IMR-90 (cell line): ENCODE data around the gene S1PR5. TPM values are rescaled to one million over a fixed set of nuclear protein-coding genes. Genes with fewer than 3 reads are reported as not detected.

Source experiments
- ATAC-seq: fragments of 200-7000 bp; cut with Tn5 transposase; 2 replicates; pipeline ENCODE4 v1.9.1; 2020; ENCODE audit warnings: low read depth, mild to moderate bottlenecking, moderate library complexity
- Bru-seq: library from RNA; stranded (reverse); fragments of 400-500 nt; gene quantifications from one replicate; lab custom pipeline; 2021; lab: Mats Ljungman, UMichigan
- BruChase-seq, 2 experiments: library from RNA; stranded (reverse); fragments of 400-500 nt; gene quantifications; one replicate each; lab custom pipeline; 2021; lab: Mats Ljungman, UMichigan
- BruUV-seq: library from RNA; stranded (reverse); fragments of 400-500 nt; replicated peaks from 2 replicates; lab custom pipeline; 2021; lab: Mats Ljungman, UMichigan
- CTCF ChIA-PET: fragments of 300-600 bp; formaldehyde crosslinking; extraction: SDS; loops from one replicate; lab custom pipeline; 2021; ENCODE audit warnings: antibody characterized with exemption; lab: Yijun Ruan, JAX
- POLR2A ChIA-PET: fragments of 300-600 bp; sonication (Branson Sonifier 250); formaldehyde crosslinking; loops from one replicate; lab custom pipeline; 2022; ENCODE audit warnings: antibody characterized with exemption; ENCODE audit not compliant: unreplicated experiment; lab: Charles Lee
- DNase-seq: peaks from one replicate; pipeline ENCODE4 v3.0.0; 2013
- H2AFZ ChIP-seq: replicated peaks from 2 replicates; pipeline ENCODE3; 2013; ENCODE audit warnings: low read length, mild to moderate bottlenecking; ENCODE audit not compliant: poor library complexity
- H2AK5ac ChIP-seq: 2 replicates; pipeline ENCODE4 v1.6.1; 2013; ENCODE audit warnings: low read depth, low read length, inconsistent platforms
- H2AK9ac ChIP-seq: replicated peaks from 2 replicates; pipeline ENCODE3; 2013; ENCODE audit warnings: mild to moderate bottlenecking, low read depth, low read length, moderate library complexity; ENCODE audit not compliant: poor library complexity
- H2BK120ac ChIP-seq: 2 replicates; pipeline ENCODE4 v1.6.1; 2013; ENCODE audit warnings: low read depth, low read length, inconsistent platforms
- H2BK15ac ChIP-seq: 3 replicates; pipeline ENCODE4 v1.6.1; 2013; ENCODE audit warnings: low read depth, low read length, inconsistent platforms
- H2BK20ac ChIP-seq: 2 replicates; pipeline ENCODE4 v1.6.1; 2013; ENCODE audit warnings: low read depth, mild to moderate bottlenecking, inconsistent platforms, low read length, moderate library complexity
- H2BK5ac ChIP-seq: 2 replicates; pipeline ENCODE4 v1.6.1; 2013; ENCODE audit warnings: mild to moderate bottlenecking, low read depth, low read length, inconsistent platforms; ENCODE audit not compliant: poor library complexity, severe bottlenecking
- H3K14ac ChIP-seq: replicated peaks from 2 replicates; pipeline ENCODE4 v1.6.1; 2013; ENCODE audit warnings: low read depth, low read length, inconsistent platforms
- H3K18ac ChIP-seq: 2 replicates; pipeline ENCODE4 v1.6.1; 2013; ENCODE audit warnings: low read depth, low read length, control low read depth
- H3K23ac ChIP-seq: 2 replicates; pipeline ENCODE4 v1.6.1; 2013; ENCODE audit warnings: low read depth, low read length, inconsistent platforms
- H3K27ac ChIP-seq: 2 replicates; pipeline ENCODE4 v1.5.1; 2013; ENCODE audit warnings: mild to moderate bottlenecking, control low read depth, low read length; ENCODE audit not compliant: insufficient read depth
- H3K27me3 ChIP-seq: 2 replicates; pipeline ENCODE4 v1.6.1; 2013; ENCODE audit warnings: low read length; ENCODE audit not compliant: control insufficient read depth, insufficient read depth
- H3K36me3 ChIP-seq: 2 replicates; pipeline ENCODE4 v1.6.1; 2013; ENCODE audit warnings: low read length, mixed read lengths; ENCODE audit not compliant: control insufficient read depth, insufficient read depth
- H3K4ac ChIP-seq: 2 replicates; pipeline ENCODE4 v1.6.1; 2013; ENCODE audit warnings: low read depth, low read length, inconsistent platforms
- H3K4me1 ChIP-seq: 2 replicates; pipeline ENCODE4 v1.6.1; 2013; ENCODE audit warnings: low read length, mixed read lengths; ENCODE audit not compliant: control insufficient read depth, insufficient read depth
- H3K4me2 ChIP-seq: 2 replicates; pipeline ENCODE4 v1.6.1; 2013; ENCODE audit warnings: low read depth, mild to moderate bottlenecking, control low read depth, low read length, moderate library complexity
- H3K4me3 ChIP-seq: 2 replicates; pipeline ENCODE4 v1.5.1; 2013; ENCODE audit warnings: low read depth, mild to moderate bottlenecking, control low read depth, low read length, moderate library complexity; ENCODE audit not compliant: insufficient read depth
- H3K56ac ChIP-seq: 2 replicates; pipeline ENCODE4 v1.6.1; 2013; ENCODE audit warnings: low read length, inconsistent platforms; ENCODE audit not compliant: insufficient read depth; ENCODE audit errors: extremely low read depth
- H3K79me1 ChIP-seq, 2 experiments: 2 replicates each; pipeline ENCODE4 v1.6.1; 2013; ENCODE audit warnings: low read length in 2 of 2, inconsistent platforms in 1 of 2, low read depth in 1 of 2
- H3K9ac ChIP-seq: 2 replicates; pipeline ENCODE4 v1.6.1; 2013; ENCODE audit warnings: low read depth, low read length, control low read depth
- H3K9me1 ChIP-seq: 2 replicates; pipeline ENCODE4 v1.6.1; 2013; ENCODE audit warnings: low read length, inconsistent platforms; ENCODE audit not compliant: insufficient read depth
- H3K9me3 ChIP-seq: 2 replicates; pipeline ENCODE4 v1.6.1; 2013; ENCODE audit warnings: low read length; ENCODE audit not compliant: control insufficient read depth, insufficient read depth
- H4K20me1 ChIP-seq: 2 replicates; pipeline ENCODE4 v1.6.1; 2013; ENCODE audit warnings: low read length, inconsistent platforms; ENCODE audit not compliant: insufficient read depth
- H4K5ac ChIP-seq: 2 replicates; pipeline ENCODE4 v1.6.1; 2013; ENCODE audit warnings: mild to moderate bottlenecking, low read depth, low read length, control low read depth
- H4K8ac ChIP-seq, 2 experiments: 2 replicates each; pipeline ENCODE4 v1.6.1; 2013; ENCODE audit warnings: low read depth in 2 of 2, low read length in 2 of 2, control low read depth in 1 of 2, inconsistent platforms in 1 of 2
- H4K91ac ChIP-seq: 2 replicates; pipeline ENCODE4 v1.6.1; 2013; ENCODE audit warnings: low read depth, low read length, inconsistent platforms; ENCODE audit not compliant: insufficient read depth
- CHD1 ChIP-seq: IDR thresholded peaks from 2 replicates; pipeline ENCODE4 v1.6.1; 2012; ENCODE audit warnings: low read depth, low read length, improper control_type of control experiment
- MAZ ChIP-seq: IDR thresholded peaks from 2 replicates; pipeline ENCODE4 v1.6.1; 2012; ENCODE audit warnings: low read depth, mild to moderate bottlenecking, low read length, improper control_type of control experiment, moderate library complexity, borderline replicate concordance
- WGBS, 2 experiments: methylation state at CpG; one replicate each; pipeline versions ENCODE4 v1.1.5 to v1.1.7; 2013; ENCODE audit warnings: missing lambda C conversion rate in 2 of 2; ENCODE audit not compliant: insufficient read length in 1 of 2; ENCODE audit errors: extremely low coverage in 2 of 2; 5-methylcytosine and 5-hydroxymethylcytosine counted together
- dilution Hi-C: fragments of 300-500 bp; cut with HindIII; formaldehyde crosslinking; loops from one replicate; pipeline ENCODE4 v1.14.3; 2018; ENCODE audit warnings: low sequenced_read_pairs; ENCODE audit not compliant: unreplicated experiment
- in situ Hi-C: fragments of 300-500 bp; cut with MboI; formaldehyde crosslinking; loops from 3 replicates; pipeline ENCODE4 v1.14.3; 2019; ENCODE audit warnings: low sequenced_read_pairs, inconsistent platforms, mixed read lengths
- intact Hi-C: fragments of 100-400 bp; cut with micrococcal nuclease; formaldehyde crosslinking; loops from 2 replicates; pipeline ENCODE4 v1.10.0; 2022
- long read RNA-seq: library from polyadenylated mRNA; unstranded; transcript quantifications from one replicate; pipeline ENCODE4 v2.0.0, GENCODE V29; 2021; ENCODE audit not compliant: unreplicated experiment
- polyA plus RNA-seq, 3 experiments: library from polyadenylated mRNA; depleted of rRNA; stranded (reverse); fragments of >200 nt; gene quantifications; 2 replicates each; pipeline ENCODE4 v1.2.3, GENCODE V29; 2012; ENCODE audit warnings: low replicate concordance in 1 of 3
- total RNA-seq: library from RNA; depleted of rRNA; stranded (reverse); fragments of >200 nt; gene quantifications from 2 replicates; pipeline ENCODE4 v1.2.3, GENCODE V29; 2012; rRNA removed

S1PR5 gene, protein sequence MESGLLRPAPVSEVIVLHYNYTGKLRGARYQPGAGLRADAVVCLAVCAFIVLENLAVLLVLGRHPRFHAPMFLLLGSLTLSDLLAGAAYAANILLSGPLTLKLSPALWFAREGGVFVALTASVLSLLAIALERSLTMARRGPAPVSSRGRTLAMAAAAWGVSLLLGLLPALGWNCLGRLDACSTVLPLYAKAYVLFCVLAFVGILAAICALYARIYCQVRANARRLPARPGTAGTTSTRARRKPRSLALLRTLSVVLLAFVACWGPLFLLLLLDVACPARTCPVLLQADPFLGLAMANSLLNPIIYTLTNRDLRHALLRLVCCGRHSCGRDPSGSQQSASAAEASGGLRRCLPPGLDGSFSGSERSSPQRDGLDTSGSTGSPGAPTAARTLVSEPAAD
- total RNA-seq, result 0.36 and 0.56 TPM in 2 replicates
- polyA plus RNA-seq (2012; rRNA removed), result 0.55 and 0.59 TPM in 2 replicates
- polyA plus RNA-seq (2012; cell fraction: cytosol; rRNA removed), result 0.31 and 0.86 TPM in 2 replicates
- 0.10 and 0.45 TPM in 2 replicates for polyA plus RNA-seq (2012; cell fraction: nucleus; rRNA removed; ENCODE audit: low replicate concordance)
- Bru-seq, nascent RNA, result not detected
- not detected for BruChase-seq, experiment 1, labeled RNA remaining after a 6-hour chase
- BruChase-seq, experiment 2, labeled RNA remaining after a 2-hour chase, result percentile 11 among the genes with signal in this experiment
- long read RNA-seq, result 0 reads

DNA sequence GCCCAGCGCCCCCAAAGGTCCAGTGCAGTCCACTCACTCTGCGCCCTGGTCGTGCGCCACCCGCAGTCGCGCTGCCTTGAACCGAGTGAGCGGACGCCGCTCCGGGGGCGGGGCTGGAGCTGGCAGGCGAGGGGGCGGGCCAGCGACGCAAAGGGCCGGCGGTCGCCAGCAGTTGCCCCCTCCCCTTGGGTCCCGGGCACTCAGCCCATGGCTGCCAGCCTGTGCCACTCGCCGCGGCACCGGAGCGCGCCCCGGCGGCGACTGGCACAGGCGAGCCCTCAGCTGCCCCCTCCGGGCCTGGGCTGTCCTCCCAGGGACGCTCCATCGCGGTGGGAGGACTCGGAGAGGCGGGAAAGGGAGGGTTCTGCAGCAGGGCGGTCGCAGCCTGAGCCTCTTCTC lies at the start of gene S1PR5:
Gene S1PR5 (minus strand): TSS at position 87 of the 399 bp plus-strand sequence. CDS start 2,436 bp downstream, outside the sequence.
- intact Hi-C loops, result no loop called here

More for the DNA sequence above, at the start of gene S1PR5:
- H3K18ac ChIP-seq, result no peak within 1 kb of the TSS
- H3K9me1 ChIP-seq, result no peaks in the 10 kb centered on the region
- ChIA-PET CTCF (interaction anchor here (0.6 to 1.7 kb wide), 2 partner anchors 11 to 18 kb away, joined by 3 to 4 read pairs; no protein-coding TSS in a partner anchor), POLR2A (no interaction called here)
- H4K8ac ChIP-seq, result peak within 1 kb of the TSS; percentile 24 to 37; a peak in 1 of 4 replicates
- H2BK20ac ChIP-seq, result no peak within 1 kb of the TSS
- H2AFZ ChIP-seq, result peak within 1 kb of the TSS; percentile 91
- H2BK120ac ChIP-seq, result no peak within 1 kb of the TSS
- dilution Hi-C loops (no loop called here), in situ Hi-C loops (no loop called here)
- ATAC-seq (peak; percentile 65), DNase-seq (no peak)
- H3K23ac ChIP-seq, result peak within 1 kb of the TSS; percentile 52
- H3K27me3 ChIP-seq, result peaks cover 55% of the 10 kb centered on the region
- BruUV-seq, result no TSS peak
- no peak within 1 kb of the TSS for H3K27ac ChIP-seq
- H3K14ac ChIP-seq, result no peak within 1 kb of the TSS
- peak within 1 kb of the TSS; percentile 86 for H3K4me2 ChIP-seq
- H3K79me1 ChIP-seq, result no peaks in the 10 kb centered on the region
- no peaks in the 10 kb centered on the region for H4K20me1 ChIP-seq
- 0% methylated on average over 11 of the region's 39 CpGs; no CpG with 5 or more reads in 1 of the 2 experiments for WGBS, 2 experiments
- H3K4ac ChIP-seq, result peak within 1 kb of the TSS; percentile 18; the same call in 1 of the 2 replicates
- no peak within 1 kb of the TSS for H4K5ac ChIP-seq
- peak within 1 kb of the TSS; percentile 48 for H3K4me3 ChIP-seq
- no peak within 1 kb of the TSS for H3K56ac ChIP-seq
- no peak within 1 kb of the TSS for H2BK15ac ChIP-seq
- no peaks in the 10 kb centered on the region for H3K36me3 ChIP-seq
- H2AK9ac ChIP-seq, result peak within 1 kb of the TSS; percentile 5
- no peak within 1 kb of the TSS; the same call in 1 of the 2 replicates for H3K9ac ChIP-seq
- TF ChIP-seq MAZ (no peak; the same call in 1 of the 2 replicates), CHD1 (no peak)
- no peak within 1 kb of the TSS for H2BK5ac ChIP-seq
- H4K91ac ChIP-seq, result no peak within 1 kb of the TSS
- H3K9me3 ChIP-seq, result no peaks in the 10 kb centered on the region
- peaks cover 4% of the 10 kb centered on the region for H3K4me1 ChIP-seq
- 0 out of 2 replicates have a peak within 1 kb of the TSS, but pooled peaks have one; percentile 14 for H2AK5ac ChIP-seq
